ENCODE data around the gene PDZD2. TPM values are rescaled to one million over a fixed set of nuclear protein-coding genes. Genes with fewer than 3 reads are reported as not detected.

Gene PDZD2
- total and polyA plus RNA-seq, 2 experiments from 2014 or later: 8.3 to 16.9 TPM

DNA sequence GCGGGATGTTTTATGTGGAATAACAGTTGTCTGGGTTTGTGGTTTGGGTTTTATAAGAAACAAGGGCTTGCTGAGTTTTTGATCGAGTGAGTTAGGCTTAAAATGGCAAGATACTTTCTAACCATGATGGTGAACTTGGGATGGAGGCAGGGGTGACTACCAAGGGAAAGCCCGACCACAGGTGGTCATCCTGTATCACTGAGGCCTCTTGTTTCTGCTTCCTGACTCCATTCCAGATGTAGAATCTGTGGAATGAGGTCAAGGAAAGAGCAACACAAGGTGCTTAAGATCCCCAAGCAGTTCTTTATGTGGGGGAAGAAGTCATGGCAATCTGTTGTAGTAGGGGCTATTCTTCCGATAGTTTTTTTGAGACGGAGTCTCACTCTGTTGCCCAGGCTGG is 412.9 kb downstream of the PDZD2 start:
- Mint-ChIP-seq H3K9me3 (peaks cover 3% of the 10 kb centered on the region; the same call in 1 of the 3 replicates), H3K27ac (no peak overlapping the region), H3K4me3 (no peak overlapping the region), H3K4me1 (peaks cover 10% of the 10 kb centered on the region), H3K36me3 (ENCODE audit: low read depth) (peaks cover 13% of the 10 kb centered on the region), H3K27me3 (ENCODE audit: insufficient read depth, low read depth, poor library complexity) (no peaks in the 10 kb centered on the region)
- Histone ChIP-seq H3F3A (replicated peaks; ENCODE audit: low read depth) (no peaks in the 10 kb centered on the region), H2AFZ (no peak overlapping the region), H3K4me1 (ENCODE audit: insufficient read depth) (no peaks in the 10 kb centered on the region), H3K4me2 (0 out of 2 replicates have a peak overlapping the region, but pooled peaks have one; percentile 3), H3K79me2 (replicated peaks; ENCODE audit: insufficient read depth) (no peaks in the 10 kb centered on the region), H3K27ac (ENCODE audit: low read depth) (no peak overlapping the region), H3K36me3 (ENCODE audit: insufficient read depth) (0 out of 2 replicates have a peak, but pooled peaks cover 6% of the 10 kb centered on the region), H3K27me3 (ENCODE audit: insufficient read depth) (no peaks in the 10 kb centered on the region), H3K4me3 (no peak overlapping the region), H4K20me1 (replicated peaks; ENCODE audit: insufficient read depth) (no peaks in the 10 kb centered on the region), H3K9me2 (ENCODE audit: insufficient read depth) (no peaks in the 10 kb centered on the region)
- ATAC-seq (no peak), DNase-seq (ENCODE audit: low spot score) (no peak)
- TF ChIP-seq NANOG (IDR thresholded peaks at IDR 0.05; ENCODE audit: borderline replicate concordance) (no peak), EZH2phosphoT487 (IDR thresholded peaks at IDR 0.05; ENCODE audit: unreplicated experiment) (no peak), STAT1 (IDR thresholded peaks at IDR 0.05; ENCODE audit: unreplicated experiment) (no peak), EZH2 (IDR thresholded peaks at IDR 0.05; ENCODE audit: low read depth, unreplicated experiment) (no peak), CREB1 (CRISPR knock-in tag; IDR thresholded peaks at IDR 0.05; ENCODE audit: low read depth) (no peak), ZNF331 (CRISPR knock-in tag; IDR thresholded peaks at IDR 0.05; ENCODE audit: low read depth) (no peak), ZNF114 (CRISPR knock-in tag; IDR thresholded peaks at IDR 0.05) (no peak), JUNB (IDR thresholded peaks at IDR 0.05; ENCODE audit: unreplicated experiment) (no peak), POLR2AphosphoS5 (IDR thresholded peaks at IDR 0.05; ENCODE audit: low read depth) (no peak)
- TF ChIP-seq, protein P1, sequence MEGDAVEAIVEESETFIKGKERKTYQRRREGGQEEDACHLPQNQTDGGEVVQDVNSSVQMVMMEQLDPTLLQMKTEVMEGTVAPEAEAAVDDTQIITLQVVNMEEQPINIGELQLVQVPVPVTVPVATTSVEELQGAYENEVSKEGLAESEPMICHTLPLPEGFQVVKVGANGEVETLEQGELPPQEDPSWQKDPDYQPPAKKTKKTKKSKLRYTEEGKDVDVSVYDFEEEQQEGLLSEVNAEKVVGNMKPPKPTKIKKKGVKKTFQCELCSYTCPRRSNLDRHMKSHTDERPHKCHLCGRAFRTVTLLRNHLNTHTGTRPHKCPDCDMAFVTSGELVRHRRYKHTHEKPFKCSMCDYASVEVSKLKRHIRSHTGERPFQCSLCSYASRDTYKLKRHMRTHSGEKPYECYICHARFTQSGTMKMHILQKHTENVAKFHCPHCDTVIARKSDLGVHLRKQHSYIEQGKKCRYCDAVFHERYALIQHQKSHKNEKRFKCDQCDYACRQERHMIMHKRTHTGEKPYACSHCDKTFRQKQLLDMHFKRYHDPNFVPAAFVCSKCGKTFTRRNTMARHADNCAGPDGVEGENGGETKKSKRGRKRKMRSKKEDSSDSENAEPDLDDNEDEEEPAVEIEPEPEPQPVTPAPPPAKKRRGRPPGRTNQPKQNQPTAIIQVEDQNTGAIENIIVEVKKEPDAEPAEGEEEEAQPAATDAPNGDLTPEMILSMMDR (conservative IDR thresholded peaks at IDR 0.05; ENCODE audit: low read depth in 2 of 2): no peak
- TF ChIP-seq, protein P2, sequence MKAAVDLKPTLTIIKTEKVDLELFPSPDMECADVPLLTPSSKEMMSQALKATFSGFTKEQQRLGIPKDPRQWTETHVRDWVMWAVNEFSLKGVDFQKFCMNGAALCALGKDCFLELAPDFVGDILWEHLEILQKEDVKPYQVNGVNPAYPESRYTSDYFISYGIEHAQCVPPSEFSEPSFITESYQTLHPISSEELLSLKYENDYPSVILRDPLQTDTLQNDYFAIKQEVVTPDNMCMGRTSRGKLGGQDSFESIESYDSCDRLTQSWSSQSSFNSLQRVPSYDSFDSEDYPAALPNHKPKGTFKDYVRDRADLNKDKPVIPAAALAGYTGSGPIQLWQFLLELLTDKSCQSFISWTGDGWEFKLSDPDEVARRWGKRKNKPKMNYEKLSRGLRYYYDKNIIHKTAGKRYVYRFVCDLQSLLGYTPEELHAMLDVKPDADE (IDR thresholded peaks at IDR 0.05): no peak
- TF ChIP-seq, protein P3, sequence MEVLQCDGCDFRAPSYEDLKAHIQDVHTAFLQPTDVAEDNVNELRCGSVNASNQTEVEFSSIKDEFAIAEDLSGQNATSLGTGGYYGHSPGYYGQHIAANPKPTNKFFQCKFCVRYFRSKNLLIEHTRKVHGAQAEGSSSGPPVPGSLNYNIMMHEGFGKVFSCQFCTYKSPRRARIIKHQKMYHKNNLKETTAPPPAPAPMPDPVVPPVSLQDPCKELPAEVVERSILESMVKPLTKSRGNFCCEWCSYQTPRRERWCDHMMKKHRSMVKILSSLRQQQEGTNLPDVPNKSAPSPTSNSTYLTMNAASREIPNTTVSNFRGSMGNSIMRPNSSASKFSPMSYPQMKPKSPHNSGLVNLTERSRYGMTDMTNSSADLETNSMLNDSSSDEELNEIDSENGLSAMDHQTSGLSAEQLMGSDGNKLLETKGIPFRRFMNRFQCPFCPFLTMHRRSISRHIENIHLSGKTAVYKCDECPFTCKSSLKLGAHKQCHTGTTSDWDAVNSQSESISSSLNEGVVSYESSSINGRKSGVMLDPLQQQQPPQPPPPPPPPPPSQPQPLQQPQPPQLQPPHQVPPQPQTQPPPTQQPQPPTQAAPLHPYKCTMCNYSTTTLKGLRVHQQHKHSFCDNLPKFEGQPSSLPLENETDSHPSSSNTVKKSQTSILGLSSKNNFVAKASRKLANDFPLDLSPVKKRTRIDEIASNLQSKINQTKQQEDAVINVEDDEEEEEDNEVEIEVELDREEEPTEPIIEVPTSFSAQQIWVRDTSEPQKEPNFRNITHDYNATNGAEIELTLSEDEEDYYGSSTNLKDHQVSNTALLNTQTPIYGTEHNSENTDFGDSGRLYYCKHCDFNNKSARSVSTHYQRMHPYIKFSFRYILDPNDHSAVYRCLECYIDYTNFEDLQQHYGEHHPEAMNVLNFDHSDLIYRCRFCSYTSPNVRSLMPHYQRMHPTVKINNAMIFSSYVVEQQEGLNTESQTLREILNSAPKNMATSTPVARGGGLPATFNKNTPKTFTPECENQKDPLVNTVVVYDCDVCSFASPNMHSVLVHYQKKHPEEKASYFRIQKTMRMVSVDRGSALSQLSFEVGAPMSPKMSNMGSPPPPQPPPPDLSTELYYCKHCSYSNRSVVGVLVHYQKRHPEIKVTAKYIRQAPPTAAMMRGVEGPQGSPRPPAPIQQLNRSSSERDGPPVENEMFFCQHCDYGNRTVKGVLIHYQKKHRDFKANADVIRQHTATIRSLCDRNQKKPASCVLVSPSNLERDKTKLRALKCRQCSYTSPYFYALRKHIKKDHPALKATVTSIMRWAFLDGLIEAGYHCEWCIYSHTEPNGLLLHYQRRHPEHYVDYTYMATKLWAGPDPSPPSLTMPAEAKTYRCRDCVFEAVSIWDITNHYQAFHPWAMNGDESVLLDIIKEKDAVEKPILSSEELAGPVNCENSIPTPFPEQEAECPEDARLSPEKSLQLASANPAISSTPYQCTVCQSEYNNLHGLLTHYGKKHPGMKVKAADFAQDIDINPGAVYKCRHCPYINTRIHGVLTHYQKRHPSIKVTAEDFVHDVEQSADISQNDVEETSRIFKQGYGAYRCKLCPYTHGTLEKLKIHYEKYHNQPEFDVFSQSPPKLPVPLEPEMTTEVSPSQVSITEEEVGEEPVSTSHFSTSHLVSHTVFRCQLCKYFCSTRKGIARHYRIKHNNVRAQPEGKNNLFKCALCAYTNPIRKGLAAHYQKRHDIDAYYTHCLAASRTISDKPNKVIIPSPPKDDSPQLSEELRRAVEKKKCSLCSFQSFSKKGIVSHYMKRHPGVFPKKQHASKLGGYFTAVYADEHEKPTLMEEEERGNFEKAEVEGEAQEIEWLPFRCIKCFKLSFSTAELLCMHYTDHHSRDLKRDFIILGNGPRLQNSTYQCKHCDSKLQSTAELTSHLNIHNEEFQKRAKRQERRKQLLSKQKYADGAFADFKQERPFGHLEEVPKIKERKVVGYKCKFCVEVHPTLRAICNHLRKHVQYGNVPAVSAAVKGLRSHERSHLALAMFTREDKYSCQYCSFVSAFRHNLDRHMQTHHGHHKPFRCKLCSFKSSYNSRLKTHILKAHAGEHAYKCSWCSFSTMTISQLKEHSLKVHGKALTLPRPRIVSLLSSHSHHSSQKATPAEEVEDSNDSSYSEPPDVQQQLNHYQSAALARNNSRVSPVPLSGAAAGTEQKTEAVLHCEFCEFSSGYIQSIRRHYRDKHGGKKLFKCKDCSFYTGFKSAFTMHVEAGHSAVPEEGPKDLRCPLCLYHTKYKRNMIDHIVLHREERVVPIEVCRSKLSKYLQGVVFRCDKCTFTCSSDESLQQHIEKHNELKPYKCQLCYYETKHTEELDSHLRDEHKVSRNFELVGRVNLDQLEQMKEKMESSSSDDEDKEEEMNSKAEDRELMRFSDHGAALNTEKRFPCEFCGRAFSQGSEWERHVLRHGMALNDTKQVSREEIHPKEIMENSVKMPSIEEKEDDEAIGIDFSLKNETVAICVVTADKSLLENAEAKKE (CRISPR knock-in tag; IDR thresholded peaks at IDR 0.05): no peak; the same call in 1 of the 2 replicates
- TF ChIP-seq, protein P4, sequence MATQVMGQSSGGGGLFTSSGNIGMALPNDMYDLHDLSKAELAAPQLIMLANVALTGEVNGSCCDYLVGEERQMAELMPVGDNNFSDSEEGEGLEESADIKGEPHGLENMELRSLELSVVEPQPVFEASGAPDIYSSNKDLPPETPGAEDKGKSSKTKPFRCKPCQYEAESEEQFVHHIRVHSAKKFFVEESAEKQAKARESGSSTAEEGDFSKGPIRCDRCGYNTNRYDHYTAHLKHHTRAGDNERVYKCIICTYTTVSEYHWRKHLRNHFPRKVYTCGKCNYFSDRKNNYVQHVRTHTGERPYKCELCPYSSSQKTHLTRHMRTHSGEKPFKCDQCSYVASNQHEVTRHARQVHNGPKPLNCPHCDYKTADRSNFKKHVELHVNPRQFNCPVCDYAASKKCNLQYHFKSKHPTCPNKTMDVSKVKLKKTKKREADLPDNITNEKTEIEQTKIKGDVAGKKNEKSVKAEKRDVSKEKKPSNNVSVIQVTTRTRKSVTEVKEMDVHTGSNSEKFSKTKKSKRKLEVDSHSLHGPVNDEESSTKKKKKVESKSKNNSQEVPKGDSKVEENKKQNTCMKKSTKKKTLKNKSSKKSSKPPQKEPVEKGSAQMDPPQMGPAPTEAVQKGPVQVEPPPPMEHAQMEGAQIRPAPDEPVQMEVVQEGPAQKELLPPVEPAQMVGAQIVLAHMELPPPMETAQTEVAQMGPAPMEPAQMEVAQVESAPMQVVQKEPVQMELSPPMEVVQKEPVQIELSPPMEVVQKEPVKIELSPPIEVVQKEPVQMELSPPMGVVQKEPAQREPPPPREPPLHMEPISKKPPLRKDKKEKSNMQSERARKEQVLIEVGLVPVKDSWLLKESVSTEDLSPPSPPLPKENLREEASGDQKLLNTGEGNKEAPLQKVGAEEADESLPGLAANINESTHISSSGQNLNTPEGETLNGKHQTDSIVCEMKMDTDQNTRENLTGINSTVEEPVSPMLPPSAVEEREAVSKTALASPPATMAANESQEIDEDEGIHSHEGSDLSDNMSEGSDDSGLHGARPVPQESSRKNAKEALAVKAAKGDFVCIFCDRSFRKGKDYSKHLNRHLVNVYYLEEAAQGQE (IDR thresholded peaks at IDR 0.05; ENCODE audit: unreplicated experiment): no peak

Data from GM23338 (cell line).